NCI-H524 (cell line): ENCODE results near the gene RBPJ.

ENCODE experiments used
- DNase-seq, 2 experiments: peaks; one replicate each; lab custom pipeline; 2025; lab: John Stamatoyannopoulos, UW

Gene RBPJ

GRCh38 chr4:26459756-26460530, 139.1 kb downstream of the RBPJ start:
- DNase-seq: no peak

GRCh38 chr4:26462874-26463273, 142.1 kb downstream of the RBPJ start:
- DNase-seq: no peak

GRCh38 chr4:26463386-26463785, 142.6 kb downstream of the RBPJ start:
- DNase-seq: no peak

GRCh38 chr4:26464420-26465095, 143.7 kb downstream of the RBPJ start:
- DNase-seq: no peak

GRCh38 chr4:26466578-26467270, 145.9 kb downstream of the RBPJ start:
- DNase-seq: no peak

GRCh38 chr4:26467724-26468123, 146.9 kb downstream of the RBPJ start:
- DNase-seq: no peak

GRCh38 chr4:26468283-26468949, 147.6 kb downstream of the RBPJ start:
- DNase-seq: no peak

- no peak for DNase-seq
These were observed 148.2 kb downstream of the RBPJ start for GRCh38 chr4:26468977-26469376.

GRCh38 chr4:26471890-26472289, 151.1 kb downstream of the RBPJ start:
- no peak for DNase-seq

- DNase-seq: no peak
These were observed 153.1 kb downstream of the RBPJ start for GRCh38 chr4:26473893-26474292.

- no peak for DNase-seq
These were observed 153.7 kb downstream of the RBPJ start for GRCh38 chr4:26474551-26474950.

- no peak for DNase-seq
These were observed 154.9 kb downstream of the RBPJ start for GRCh38 chr4:26475716-26476115.

- peak; percentile 21 to 62 for DNase-seq
These were observed 155.7 kb downstream of the RBPJ start for GRCh38 chr4:26476545-26476944.

- no peak for DNase-seq
These were observed 157.5 kb downstream of the RBPJ start for GRCh38 chr4:26478330-26478729.

- no peak for DNase-seq
These were observed 162.0 kb downstream of the RBPJ start for GRCh38 chr4:26482508-26483462.

- DNase-seq: no peak
These were observed 163.3 kb downstream of the RBPJ start for GRCh38 chr4:26484032-26484515.

GRCh38 chr4:26484516-26484915, 163.7 kb downstream of the RBPJ start:
- no peak for DNase-seq
